Large intestine (tissue), 3 donors: ENCODE data around the gene HPCAL1. TPM values are rescaled to one million over a fixed set of nuclear protein-coding genes. Genes with fewer than 3 reads are reported as not detected.
"Not testable (repeated sequence)": the region's sequence is repeated elsewhere in the genome, so short reads cannot be mapped to it uniquely, and the experiment has no call there.

ENCODE experiments used
- DNase-seq, 2 donors: peaks; one replicate each; pipeline versions ENCODE4 v3.0.0 to v3.0.0-alpha.2; 2013
- H3K27ac ChIP-seq: one replicate; pipeline ENCODE4 v1.5.1; 2013; ENCODE audit warnings: low read length
- H3K27me3 ChIP-seq: 2 replicates; pipeline ENCODE4 v1.6.1; 2013; ENCODE audit warnings: low read length; ENCODE audit not compliant: control insufficient read depth, insufficient read depth
- H3K36me3 ChIP-seq: 2 replicates; pipeline ENCODE4 v1.6.1; 2013; ENCODE audit warnings: low read length; ENCODE audit not compliant: control insufficient read depth, insufficient read depth
- H3K4me1 ChIP-seq: one replicate; pipeline ENCODE4 v1.6.1; 2013; ENCODE audit warnings: low read length; ENCODE audit not compliant: control insufficient read depth, insufficient read depth
- H3K4me3 ChIP-seq: one replicate; pipeline ENCODE4 v1.5.1; 2013; ENCODE audit warnings: low read length
- H3K9me3 ChIP-seq: one replicate; pipeline ENCODE4 v1.6.1; 2013; ENCODE audit warnings: mild to moderate bottlenecking, low read depth, low read length, moderate library complexity; ENCODE audit not compliant: control insufficient read depth
- WGBS: methylation state at CpG from one replicate; pipeline ENCODE4 v1.1.5; 2013; ENCODE audit warnings: low lambda C conversion rate; ENCODE audit not compliant: insufficient coverage; 5-methylcytosine and 5-hydroxymethylcytosine counted together
- polyA plus RNA-seq: library from polyadenylated mRNA; unstranded; fragments of 120-200 nt; gene quantifications from one replicate; pipeline ENCODE4 v1.2.1, GENCODE V29; 2013

The HPCAL1 gene
- polyA plus RNA-seq, 1 donor, result 68.7 TPM

GRCh38 chr2:10441948-10442347, 139.2 kb downstream of the HPCAL1 start:
- peaks cover 14% of the 10 kb centered on the region for H3K4me1 ChIP-seq
- no peak for DNase-seq
- H3K27me3 ChIP-seq, result no peaks in the 10 kb centered on the region
- WGBS, result 94% methylated on average over 3 of the region's 8 CpGs
- H3K9me3 ChIP-seq, result no peaks in the 10 kb centered on the region
- H3K36me3 ChIP-seq, result peaks cover 65% of the 10 kb centered on the region
- no peak overlapping the region for H3K27ac ChIP-seq
- H3K4me3 ChIP-seq, result no peak overlapping the region

- DNase-seq, result not testable (repeated sequence)
- no CpG with 5 or more reads among the region's 2 CpGs for WGBS
- peaks cover 65% of the 10 kb centered on the region for H3K36me3 ChIP-seq
Observed at GRCh38 chr2:10442469-10443126, 139.9 kb downstream of the HPCAL1 start.

GRCh38 chr2:10444463-10444862, 141.8 kb downstream of the HPCAL1 start:
- H3K27me3 ChIP-seq, result no peaks in the 10 kb centered on the region
- H3K36me3 ChIP-seq, result peaks cover 57% of the 10 kb centered on the region
- peaks cover 7% of the 10 kb centered on the region for H3K4me1 ChIP-seq
- H3K9me3 ChIP-seq, result no peaks in the 10 kb centered on the region
- H3K4me3 ChIP-seq, result no peak overlapping the region
- WGBS, result no CpG with 5 or more reads among the region's 5 CpGs
- DNase-seq, result no peak
- H3K27ac ChIP-seq, result no peak overlapping the region

More at GRCh38 chr2:10442469-10443126, 139.9 kb downstream of the HPCAL1 start:
- H3K4me1 ChIP-seq, H3K4me3 ChIP-seq, H3K9me3 ChIP-seq, H3K27ac ChIP-seq, H3K27me3 ChIP-seq: not testable (repeated sequence)

- Histone ChIP-seq H3K4me1 (peaks cover 17% of the 10 kb centered on the region), H3K9me3 (no peaks in the 10 kb centered on the region), H3K4me3 (peak overlapping the region; percentile 63), H3K27ac (no peak overlapping the region), H3K36me3 (peaks cover 36% of the 10 kb centered on the region), H3K27me3 (no peaks in the 10 kb centered on the region)
- no peak for DNase-seq
- 13% methylated on average over 3 of the region's 6 CpGs for WGBS
Observed at GRCh38 chr2:10446631-10447030, 143.9 kb downstream of the HPCAL1 start.

GRCh38 chr2:10447300-10447894, 144.7 kb downstream of the HPCAL1 start:
- Histone ChIP-seq H3K36me3 (peaks cover 28% of the 10 kb centered on the region), H3K27ac (peak overlapping the region; percentile 73), H3K9me3 (no peaks in the 10 kb centered on the region), H3K4me1 (peaks cover 18% of the 10 kb centered on the region), H3K27me3 (no peaks in the 10 kb centered on the region), H3K4me3 (peak overlapping the region; percentile 63)
- no CpG with 5 or more reads among the region's 32 CpGs for WGBS
- no peak for DNase-seq

GRCh38 chr2:10447895-10448575, 145.3 kb downstream of the HPCAL1 start, which contains the start of gene ODC1:
TSS of gene ODC1 (minus strand) at chr2:10448327. CDS start at chr2:10445032, 3,295 bp downstream.
- H3K4me1 ChIP-seq, result peaks cover 19% of the 10 kb centered on the region
- peak in 1 of 2 donors; percentile 90 for DNase-seq
- peaks cover 22% of the 10 kb centered on the region for H3K36me3 ChIP-seq
- H3K27me3 ChIP-seq, result no peaks in the 10 kb centered on the region
- WGBS, result no CpG with 5 or more reads among the region's 99 CpGs
- H3K9me3 ChIP-seq, result no peaks in the 10 kb centered on the region
- H3K4me3 ChIP-seq, result peak within 1 kb of the TSS; percentile 70
- H3K27ac ChIP-seq, result peak within 1 kb of the TSS; percentile 99

- DNase-seq, result peak; percentile 94 to 96
- H3K27me3 ChIP-seq, result no peaks in the 10 kb centered on the region
- H3K9me3 ChIP-seq, result no peaks in the 10 kb centered on the region
- H3K36me3 ChIP-seq, result peaks cover 14% of the 10 kb centered on the region
- H3K4me1 ChIP-seq, result peaks cover 22% of the 10 kb centered on the region
- H3K4me3 ChIP-seq, result peak overlapping the region; percentile 70
- peak overlapping the region; percentile 99 for H3K27ac ChIP-seq
- WGBS, result 0% methylated on average over 2 of the region's 73 CpGs
Observed at GRCh38 chr2:10448576-10449485, 146.1 kb downstream of the HPCAL1 start.

- H3K4me1 ChIP-seq, result peaks cover 23% of the 10 kb centered on the region
Observed at GRCh38 chr2:10449486-10449831, 146.8 kb downstream of the HPCAL1 start.

GRCh38 chr2:10449838-10450691, 147.4 kb downstream of the HPCAL1 start:
- Histone ChIP-seq H3K9me3 (no peaks in the 10 kb centered on the region), H3K36me3 (peaks cover 2% of the 10 kb centered on the region), H3K27ac (peak overlapping the region; percentile 99), H3K4me1 (peaks cover 23% of the 10 kb centered on the region), H3K27me3 (no peaks in the 10 kb centered on the region), H3K4me3 (peak overlapping the region; percentile 70)
- no CpG with 5 or more reads among the region's 22 CpGs for WGBS
- DNase-seq, result peak; percentile 87 to 93

More at GRCh38 chr2:10449486-10449831, 146.8 kb downstream of the HPCAL1 start:
- Histone ChIP-seq H3K27ac (peak overlapping the region; percentile 99), H3K4me3 (peak overlapping the region; percentile 70), H3K27me3 (no peaks in the 10 kb centered on the region), H3K9me3 (no peaks in the 10 kb centered on the region), H3K36me3 (peaks cover 7% of the 10 kb centered on the region)
- no peak for DNase-seq
- WGBS, result no CpG with 5 or more reads among the region's 5 CpGs
